Measurements from ENCODE around the gene CEP152. TPM values are rescaled to one million over a fixed set of nuclear protein-coding genes. Genes with fewer than 3 reads are reported as not detected.

Gene CEP152
- total and polyA plus RNA-seq, 2 donors from 2014 or later, result 1.4 to 4.5 TPM

DNA sequence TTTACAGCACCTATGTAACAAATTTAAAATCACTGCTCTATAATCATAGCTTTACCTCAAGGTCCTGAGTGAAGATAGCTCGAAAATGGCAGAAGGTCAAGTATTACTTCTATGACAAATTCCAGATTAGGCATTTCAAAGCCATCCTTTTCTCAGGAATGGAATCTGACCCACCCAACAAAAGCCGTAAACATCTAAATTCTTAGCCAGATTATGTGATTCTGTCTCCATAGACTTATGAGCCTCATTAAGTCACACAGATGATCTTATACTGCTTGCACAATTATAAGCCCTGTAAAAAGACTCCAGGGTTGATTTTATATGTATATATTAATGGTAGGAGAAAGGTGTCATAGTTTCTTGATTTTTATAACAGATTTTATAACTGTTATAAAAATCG, 56.9 kb downstream of the CEP152 start:
- FAIRE-seq, result no peak

DNA sequence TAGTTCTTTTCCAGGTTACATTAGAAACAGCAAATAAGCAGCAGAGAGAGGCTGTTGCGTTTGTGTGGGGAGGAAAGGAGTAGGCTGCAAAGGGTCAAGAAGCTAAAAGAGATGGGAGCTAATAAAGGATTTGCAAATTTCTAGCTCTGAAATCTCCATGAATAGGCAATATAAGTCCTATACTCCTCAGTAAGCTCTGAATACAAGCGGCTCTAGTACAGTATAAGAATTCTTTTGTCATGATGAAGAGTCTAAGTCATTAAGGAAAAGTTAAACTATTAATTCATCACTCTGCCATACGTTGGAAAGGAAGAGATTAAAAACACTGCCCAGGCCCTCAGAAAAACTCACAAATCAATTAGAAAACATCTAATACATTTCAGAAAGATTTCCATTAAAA, 59.3 kb downstream of the CEP152 start:
- no peak overlapping the region for H3K4me3 ChIP-seq (ENCODE audit: low read length in 3 of 3)
- DNase-seq (no peak), FAIRE-seq (no peak)
- H3K9me3 ChIP-seq (ENCODE audit: control insufficient read depth in 2 of 3, insufficient read depth in 1 of 3, low read length in 3 of 3), result no peaks in the 10 kb centered on the region
- intact Hi-C loops (cut with DNase I), result no loop called here
- H3K4me1 ChIP-seq (ENCODE audit: control insufficient read depth in 2 of 3, insufficient read depth in 2 of 3, low read depth in 1 of 3, low read length in 3 of 3), result no peaks in the 10 kb centered on the region
- H3K9ac ChIP-seq (ENCODE audit: low read length in 3 of 3), result no peak overlapping the region
- TF ChIP-seq, protein P1, sequence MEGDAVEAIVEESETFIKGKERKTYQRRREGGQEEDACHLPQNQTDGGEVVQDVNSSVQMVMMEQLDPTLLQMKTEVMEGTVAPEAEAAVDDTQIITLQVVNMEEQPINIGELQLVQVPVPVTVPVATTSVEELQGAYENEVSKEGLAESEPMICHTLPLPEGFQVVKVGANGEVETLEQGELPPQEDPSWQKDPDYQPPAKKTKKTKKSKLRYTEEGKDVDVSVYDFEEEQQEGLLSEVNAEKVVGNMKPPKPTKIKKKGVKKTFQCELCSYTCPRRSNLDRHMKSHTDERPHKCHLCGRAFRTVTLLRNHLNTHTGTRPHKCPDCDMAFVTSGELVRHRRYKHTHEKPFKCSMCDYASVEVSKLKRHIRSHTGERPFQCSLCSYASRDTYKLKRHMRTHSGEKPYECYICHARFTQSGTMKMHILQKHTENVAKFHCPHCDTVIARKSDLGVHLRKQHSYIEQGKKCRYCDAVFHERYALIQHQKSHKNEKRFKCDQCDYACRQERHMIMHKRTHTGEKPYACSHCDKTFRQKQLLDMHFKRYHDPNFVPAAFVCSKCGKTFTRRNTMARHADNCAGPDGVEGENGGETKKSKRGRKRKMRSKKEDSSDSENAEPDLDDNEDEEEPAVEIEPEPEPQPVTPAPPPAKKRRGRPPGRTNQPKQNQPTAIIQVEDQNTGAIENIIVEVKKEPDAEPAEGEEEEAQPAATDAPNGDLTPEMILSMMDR (IDR thresholded peaks at IDR 0.05; ENCODE audit: borderline replicate concordance, extremely low read depth, insufficient read depth), result no peak
- H3K27me3 ChIP-seq (ENCODE audit: control insufficient read depth, insufficient read depth, low read length), result no peaks in the 10 kb centered on the region
- H3K36me3 ChIP-seq (ENCODE audit: control insufficient read depth in 2 of 3, insufficient read depth in 3 of 3, low read length in 3 of 3), result no peaks in the 10 kb centered on the region
- no peak overlapping the region for H3K27ac ChIP-seq (ENCODE audit: low read depth in 2 of 2, low read length in 2 of 2)

More for the DNA sequence above, 56.9 kb downstream of the CEP152 start:
- TF ChIP-seq, protein P1 (IDR thresholded peaks at IDR 0.05; ENCODE audit: borderline replicate concordance, extremely low read depth, insufficient read depth), result no peak
- DNase-seq, result no peak
- H3K36me3 ChIP-seq (ENCODE audit: control insufficient read depth in 2 of 3, insufficient read depth in 3 of 3, low read length in 3 of 3), result no peaks in the 10 kb centered on the region
- H3K9ac ChIP-seq (ENCODE audit: low read length in 3 of 3), result no peak overlapping the region
- no peaks in the 10 kb centered on the region for H3K4me1 ChIP-seq (ENCODE audit: control insufficient read depth in 2 of 3, insufficient read depth in 2 of 3, low read depth in 1 of 3, low read length in 3 of 3)
- no peaks in the 10 kb centered on the region for H3K27me3 ChIP-seq (ENCODE audit: control insufficient read depth, insufficient read depth, low read length)
- no peak overlapping the region for H3K27ac ChIP-seq (ENCODE audit: low read depth in 2 of 2, low read length in 2 of 2)
- no peak overlapping the region for H3K4me3 ChIP-seq (ENCODE audit: low read length in 3 of 3)
- H3K9me3 ChIP-seq (ENCODE audit: control insufficient read depth in 2 of 3, insufficient read depth in 1 of 3, low read length in 3 of 3), result no peaks in the 10 kb centered on the region
- intact Hi-C loops (cut with DNase I), result no loop called here

DNA sequence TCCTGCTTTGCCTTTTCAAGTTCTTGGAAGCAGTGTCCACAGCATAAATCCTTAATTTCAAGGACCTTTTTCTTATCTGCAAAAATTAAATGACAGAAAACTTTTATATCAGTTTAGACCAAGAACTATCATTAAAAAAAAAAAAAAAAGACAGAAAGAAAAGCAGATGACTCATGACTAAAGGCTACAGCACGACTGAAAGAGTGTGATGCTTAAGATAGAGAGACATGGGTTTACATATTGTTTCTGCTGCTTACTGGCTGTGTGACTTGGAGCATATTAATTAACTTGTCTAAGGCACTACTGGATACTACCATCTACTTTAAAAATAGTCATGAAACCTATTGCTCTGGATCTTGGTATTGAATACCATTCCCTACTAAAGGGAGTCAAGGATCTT, 62.3 kb downstream of the CEP152 start:
- DNase-seq (no peak), FAIRE-seq (no peak)
- Histone ChIP-seq H3K27ac (ENCODE audit: low read depth in 2 of 2, low read length in 2 of 2) (no peak overlapping the region), H3K9me3 (ENCODE audit: control insufficient read depth in 2 of 3, insufficient read depth in 1 of 3, low read length in 3 of 3) (no peaks in the 10 kb centered on the region), H3K27me3 (ENCODE audit: control insufficient read depth, insufficient read depth, low read length) (no peaks in the 10 kb centered on the region), H3K36me3 (ENCODE audit: control insufficient read depth in 2 of 3, insufficient read depth in 3 of 3, low read length in 3 of 3) (no peaks in the 10 kb centered on the region), H3K4me3 (ENCODE audit: low read length in 3 of 3) (no peak overlapping the region), H3K4me1 (ENCODE audit: control insufficient read depth in 2 of 3, insufficient read depth in 2 of 3, low read depth in 1 of 3, low read length in 3 of 3) (no peaks in the 10 kb centered on the region), H3K9ac (ENCODE audit: low read length in 3 of 3) (no peak overlapping the region)
- intact Hi-C loops (cut with DNase I), result no loop called here
- TF ChIP-seq, protein P1 (IDR thresholded peaks at IDR 0.05; ENCODE audit: borderline replicate concordance, extremely low read depth, insufficient read depth), result no peak

DNA sequence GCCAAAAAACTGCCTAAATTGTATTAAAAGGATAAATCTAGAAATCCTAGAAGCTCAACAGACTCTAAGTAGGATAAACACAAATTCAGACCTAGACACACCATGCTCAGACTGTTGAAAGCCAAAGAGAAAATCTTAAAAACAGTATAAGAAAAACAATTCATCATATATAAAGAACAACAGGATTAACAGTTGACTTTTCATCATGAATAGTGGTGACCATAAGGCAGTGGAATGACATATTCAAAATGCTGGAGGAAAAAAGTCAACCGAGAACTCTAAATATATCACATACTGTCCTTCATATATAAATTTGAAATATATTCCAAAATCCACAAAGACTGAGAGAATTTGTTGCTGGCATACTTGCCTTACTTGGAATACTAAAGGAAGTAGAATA, 77.3 kb downstream of the CEP152 start:
- no peak overlapping the region for H3K27ac ChIP-seq (ENCODE audit: low read depth in 2 of 2, low read length in 2 of 2)
- no peaks in the 10 kb centered on the region for H3K36me3 ChIP-seq (ENCODE audit: control insufficient read depth in 2 of 3, insufficient read depth in 3 of 3, low read length in 3 of 3)
- no peak overlapping the region for H3K9ac ChIP-seq (ENCODE audit: low read length in 3 of 3)
- peaks cover 0 to 5% (median 0%) of the 10 kb centered on the region in 3 donors for H3K9me3 ChIP-seq (ENCODE audit: control insufficient read depth in 2 of 3, insufficient read depth in 1 of 3, low read length in 3 of 3)
- no peak for FAIRE-seq
- intact Hi-C loops (cut with DNase I), result no loop called here
- H3K4me1 ChIP-seq (ENCODE audit: control insufficient read depth in 2 of 3, insufficient read depth in 2 of 3, low read depth in 1 of 3, low read length in 3 of 3), result no peaks in the 10 kb centered on the region
- H3K27me3 ChIP-seq (ENCODE audit: control insufficient read depth, insufficient read depth, low read length), result no peaks in the 10 kb centered on the region
- no peak for DNase-seq
- TF ChIP-seq, protein P1 (IDR thresholded peaks at IDR 0.05; ENCODE audit: borderline replicate concordance, extremely low read depth, insufficient read depth), result no peak
- H3K4me3 ChIP-seq (ENCODE audit: low read length in 3 of 3), result no peak overlapping the region

Measured in kidney (tissue), 14 donors.